Activated T-cell treated with anti-CD3 and anti-CD28 coated beads, Interleukin-2, amount 50 U/mL, for 24 hours (primary cell): ENCODE measurements around the gene DONSON.

ENCODE experiments used
- DNase-seq: peaks from one replicate; pipeline ENCODE4 v3.0.0-alpha.2; 2020
- H3K27ac Mint-ChIP-seq: 2 replicates; pipeline ENCODE4 v1.8.0; 2020; ENCODE audit warnings: mild to moderate bottlenecking, mixed read lengths
- H3K27me3 Mint-ChIP-seq: 2 replicates; pipeline ENCODE4 v1.8.0; 2020; ENCODE audit warnings: mixed read lengths
- H3K36me3 Mint-ChIP-seq: 2 replicates; pipeline ENCODE4 v1.8.0; 2020; ENCODE audit warnings: low read depth, mixed read lengths
- H3K4me1 Mint-ChIP-seq: 2 replicates; pipeline ENCODE4 v1.8.0; 2020; ENCODE audit warnings: low read depth, mixed read lengths
- H3K4me3 Mint-ChIP-seq: 2 replicates; pipeline ENCODE4 v1.8.0; 2020; ENCODE audit warnings: mild to moderate bottlenecking, moderate library complexity, mixed read lengths
- H3K9me3 Mint-ChIP-seq: 2 replicates; pipeline ENCODE4 v1.8.0; 2020; ENCODE audit warnings: mixed read lengths

DONSON gene

GRCh38 chr21:33541105-33541711 is 47.3 kb downstream of the DONSON start:
- Mint-ChIP-seq H3K4me3 (peak overlapping the region; percentile 96), H3K27ac (peak overlapping the region; percentile 100), H3K4me1 (peaks cover 41% of the 10 kb centered on the region), H3K36me3 (peaks cover 91% of the 10 kb centered on the region), H3K9me3 (no peaks in the 10 kb centered on the region), H3K27me3 (no peaks in the 10 kb centered on the region)
- peak; percentile 45 for DNase-seq

GRCh38 chr21:33540711-33541104 is 47.8 kb downstream of the DONSON start:
- Mint-ChIP-seq H3K9me3 (no peaks in the 10 kb centered on the region), H3K27ac (peak overlapping the region; percentile 100), H3K36me3 (peaks cover 91% of the 10 kb centered on the region), H3K4me3 (peak overlapping the region; percentile 96), H3K4me1 (peaks cover 37% of the 10 kb centered on the region), H3K27me3 (no peaks in the 10 kb centered on the region)
- no peak for DNase-seq

- Mint-ChIP-seq H3K27me3 (no peaks in the 10 kb centered on the region), H3K4me3 (peak overlapping the region; percentile 96), H3K27ac (no peak overlapping the region), H3K9me3 (no peaks in the 10 kb centered on the region), H3K4me1 (peaks cover 33% of the 10 kb centered on the region), H3K36me3 (peaks cover 95% of the 10 kb centered on the region)
- no peak for DNase-seq
Measured at GRCh38 chr21:33539616-33540015, 48.9 kb downstream of the DONSON start.

GRCh38 chr21:33537212-33537611 is 51.3 kb downstream of the DONSON start:
- no peaks in the 10 kb centered on the region for H3K9me3 Mint-ChIP-seq
- peaks cover 95% of the 10 kb centered on the region for H3K36me3 Mint-ChIP-seq
- no peak overlapping the region for H3K27ac Mint-ChIP-seq
- DNase-seq = no peak
- peaks cover 34% of the 10 kb centered on the region for H3K4me1 Mint-ChIP-seq
- H3K27me3 Mint-ChIP-seq = no peaks in the 10 kb centered on the region
- no peak overlapping the region for H3K4me3 Mint-ChIP-seq

- no peak overlapping the region for H3K4me3 Mint-ChIP-seq
- H3K9me3 Mint-ChIP-seq = no peaks in the 10 kb centered on the region
- no peak overlapping the region for H3K27ac Mint-ChIP-seq
- peaks cover 97% of the 10 kb centered on the region for H3K36me3 Mint-ChIP-seq
- no peak for DNase-seq
- H3K27me3 Mint-ChIP-seq = no peaks in the 10 kb centered on the region
- peaks cover 3% of the 10 kb centered on the region for H3K4me1 Mint-ChIP-seq
Measured at GRCh38 chr21:33531007-33531406, 57.5 kb downstream of the DONSON start.
